ENCODE data around the gene ASRGL1.

GRCh38 chr11:62370743-62371440 is 33.6 kb downstream of the ASRGL1 start:
- TF ChIP-seq RFX5 (IDR thresholded peaks at IDR 0.05; ENCODE audit: low read length), result no peak
- no peak for TF ChIP-seq CTCF (IDR thresholded peaks at IDR 0.05)
- no peak for TF ChIP-seq CHD2 (IDR thresholded peaks at IDR 0.05; ENCODE audit: low read length, partially characterized antibody)
- TF ChIP-seq MAX (IDR thresholded peaks at IDR 0.05; ENCODE audit: low read depth), result no peak
- no peak for TF ChIP-seq MXI1 (IDR thresholded peaks at IDR 0.05; ENCODE audit: low read depth, low read length)
- no peak for TF ChIP-seq TCF12 (IDR thresholded peaks at IDR 0.05)
- TF ChIP-seq PBX3 (IDR thresholded peaks at IDR 0.05), result no peak
- no peak for TF ChIP-seq POLR2AphosphoS5 (IDR thresholded peaks at IDR 0.05; ENCODE audit: low read depth, low read length)
- no peak for TF ChIP-seq ELF1 (IDR thresholded peaks at IDR 0.05)
- TF ChIP-seq TAF1 (IDR thresholded peaks at IDR 0.05; ENCODE audit: borderline replicate concordance, low read depth, low read length), result no peak
- TF ChIP-seq EP300 (IDR thresholded peaks at IDR 0.05; ENCODE audit: borderline replicate concordance in 1 of 2, low read depth in 1 of 2, low read length in 1 of 2), result no peak
